ENCODE results near the gene EGLN1.

DNA sequence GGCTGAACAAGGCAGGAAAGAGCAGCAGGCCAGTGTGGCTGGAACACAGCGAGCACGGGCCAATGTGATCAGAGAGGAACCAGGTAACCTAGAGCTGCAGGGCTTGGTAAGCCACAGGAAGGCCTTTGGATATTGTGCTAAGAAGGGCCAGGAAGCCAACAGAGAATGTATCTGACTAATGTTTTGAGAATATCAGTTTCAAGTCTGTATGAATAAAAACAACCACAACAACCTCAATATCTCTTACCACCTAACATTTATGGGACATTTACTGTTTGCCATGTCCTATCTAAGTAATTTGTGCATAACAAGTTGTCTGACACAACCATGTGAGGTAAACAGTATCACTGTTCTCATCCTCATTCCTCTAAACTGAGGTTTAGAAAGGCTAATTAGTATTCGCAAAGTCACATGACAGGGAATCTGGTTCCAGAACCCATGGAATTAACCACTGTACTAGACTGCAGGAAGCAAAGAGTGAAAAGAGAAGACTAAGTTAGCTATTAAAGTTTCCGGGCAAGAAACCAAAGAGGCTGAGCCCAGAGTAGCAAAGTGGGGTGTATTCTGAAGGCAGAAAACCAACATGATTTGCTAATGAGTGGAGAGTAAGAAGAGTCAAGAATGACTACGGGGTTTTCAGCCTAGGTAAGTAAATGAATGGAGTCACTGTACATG lies 45.1 kb downstream of the EGLN1 start:
- TF ChIP-seq POLR2A (IDR thresholded peaks at IDR 0.05) (no peak), POLR2AphosphoS5 (IDR thresholded peaks at IDR 0.05) (no peak)
- TF ChIP-seq, protein P1, sequence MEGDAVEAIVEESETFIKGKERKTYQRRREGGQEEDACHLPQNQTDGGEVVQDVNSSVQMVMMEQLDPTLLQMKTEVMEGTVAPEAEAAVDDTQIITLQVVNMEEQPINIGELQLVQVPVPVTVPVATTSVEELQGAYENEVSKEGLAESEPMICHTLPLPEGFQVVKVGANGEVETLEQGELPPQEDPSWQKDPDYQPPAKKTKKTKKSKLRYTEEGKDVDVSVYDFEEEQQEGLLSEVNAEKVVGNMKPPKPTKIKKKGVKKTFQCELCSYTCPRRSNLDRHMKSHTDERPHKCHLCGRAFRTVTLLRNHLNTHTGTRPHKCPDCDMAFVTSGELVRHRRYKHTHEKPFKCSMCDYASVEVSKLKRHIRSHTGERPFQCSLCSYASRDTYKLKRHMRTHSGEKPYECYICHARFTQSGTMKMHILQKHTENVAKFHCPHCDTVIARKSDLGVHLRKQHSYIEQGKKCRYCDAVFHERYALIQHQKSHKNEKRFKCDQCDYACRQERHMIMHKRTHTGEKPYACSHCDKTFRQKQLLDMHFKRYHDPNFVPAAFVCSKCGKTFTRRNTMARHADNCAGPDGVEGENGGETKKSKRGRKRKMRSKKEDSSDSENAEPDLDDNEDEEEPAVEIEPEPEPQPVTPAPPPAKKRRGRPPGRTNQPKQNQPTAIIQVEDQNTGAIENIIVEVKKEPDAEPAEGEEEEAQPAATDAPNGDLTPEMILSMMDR (IDR thresholded peaks at IDR 0.05 in 8 of 11, conservative IDR thresholded peaks at IDR 0.05 in 3 of 11): no peak

Measured in spleen (tissue), 7 donors.